ENCODE measurements around the gene WWOX. TPM values are rescaled to one million over a fixed set of nuclear protein-coding genes. Genes with fewer than 3 reads are reported as not detected.

WWOX gene
- total RNA-seq, 5 donors from 2014 or later (not counting 1 experiment from before 2014, with no cell fraction given): 21.2 to 26.0 (median 22.6) TPM

DNA sequence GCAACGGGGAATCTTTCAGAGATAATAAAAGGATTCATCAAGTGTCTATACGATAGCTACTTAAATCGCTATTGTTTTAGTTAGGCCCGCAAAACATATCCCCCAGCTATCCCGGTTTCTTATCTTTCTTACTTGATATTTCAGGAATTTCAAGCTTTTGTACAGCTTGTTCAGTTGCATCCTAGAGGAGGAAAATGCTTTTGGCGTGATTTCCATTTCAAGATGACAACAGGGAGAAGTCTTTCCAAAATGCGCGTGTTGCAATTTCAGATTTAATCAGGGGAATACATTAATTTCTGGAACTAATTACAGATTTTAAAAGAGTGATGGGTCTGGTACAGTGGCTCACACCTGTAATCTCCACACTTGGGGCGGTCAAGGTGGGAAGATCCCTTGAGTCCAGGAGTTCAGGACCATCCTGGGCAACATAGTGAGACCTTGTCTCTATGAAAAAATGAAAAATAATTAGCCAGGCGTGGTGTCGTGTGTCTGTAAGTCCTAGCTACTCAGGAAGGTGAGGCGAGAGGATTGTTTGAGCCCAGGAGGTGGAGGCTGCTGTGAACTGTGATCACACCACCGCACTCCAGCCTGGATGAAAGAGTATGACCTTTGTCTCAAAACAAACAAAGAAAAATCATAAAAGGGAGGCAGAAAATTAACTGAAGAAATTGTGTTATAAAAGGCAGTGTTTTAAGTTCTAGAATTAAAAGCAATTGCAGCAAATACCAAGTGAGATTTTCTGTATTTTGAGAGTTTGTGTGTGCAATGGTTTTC lies 954.9 kb downstream of the WWOX start:
- H3K4me3 ChIP-seq (ENCODE audit: control insufficient read depth in 1 of 2, extremely low read depth in 1 of 2, low read length in 1 of 2): no peak overlapping the region
- POLR2A ChIA-PET: interaction anchor here in 1 of 2 donors (0.7 kb wide), 1 partner anchor 551 kb away, joined by 4 read pairs; no protein-coding TSS in a partner anchor
- no peaks in the 10 kb centered on the region for H3K27me3 ChIP-seq (replicated peaks in 1 of 2; ENCODE audit: control insufficient read depth in 2 of 2, extremely low read depth in 1 of 2, insufficient read depth in 2 of 2, low read length in 1 of 2)
- Mint-ChIP-seq H3K36me3 (no peaks in the 10 kb centered on the region), H3K4me3 (no peak overlapping the region), H3K4me1 (no peaks in the 10 kb centered on the region), H3K27me3 (no peaks in the 10 kb centered on the region), H3K9me3 (peaks cover 0 to 3% (median 0%) of the 10 kb centered on the region in 3 donors), H3K27ac (no peak overlapping the region)
- H3K4me1 ChIP-seq (ENCODE audit: control insufficient read depth in 1 of 2, extremely low read depth in 1 of 2, insufficient read depth in 2 of 2, low read length in 2 of 2): no peaks in the 10 kb centered on the region
- CTCF ChIA-PET: interaction anchor here in 1 of 2 donors (0.9 kb wide), 1 partner anchor 121 kb away, joined by 4 read pairs; no protein-coding TSS in a partner anchor
- H3K27ac ChIP-seq (ENCODE audit: low read length): no peak overlapping the region
- WGBS (ENCODE audit: insufficient coverage): 90% methylated on average over 2 of the region's 13 CpGs
- no peak for DNase-seq
- no peak for ATAC-seq (replicated peaks in 1 of 4)
- no peaks in the 10 kb centered on the region for H3K9me3 ChIP-seq
- no peaks in the 10 kb centered on the region for H3K36me3 ChIP-seq (ENCODE audit: control insufficient read depth in 2 of 2, extremely low read depth in 1 of 2, insufficient read depth in 1 of 2, low read length in 1 of 2)

DNA sequence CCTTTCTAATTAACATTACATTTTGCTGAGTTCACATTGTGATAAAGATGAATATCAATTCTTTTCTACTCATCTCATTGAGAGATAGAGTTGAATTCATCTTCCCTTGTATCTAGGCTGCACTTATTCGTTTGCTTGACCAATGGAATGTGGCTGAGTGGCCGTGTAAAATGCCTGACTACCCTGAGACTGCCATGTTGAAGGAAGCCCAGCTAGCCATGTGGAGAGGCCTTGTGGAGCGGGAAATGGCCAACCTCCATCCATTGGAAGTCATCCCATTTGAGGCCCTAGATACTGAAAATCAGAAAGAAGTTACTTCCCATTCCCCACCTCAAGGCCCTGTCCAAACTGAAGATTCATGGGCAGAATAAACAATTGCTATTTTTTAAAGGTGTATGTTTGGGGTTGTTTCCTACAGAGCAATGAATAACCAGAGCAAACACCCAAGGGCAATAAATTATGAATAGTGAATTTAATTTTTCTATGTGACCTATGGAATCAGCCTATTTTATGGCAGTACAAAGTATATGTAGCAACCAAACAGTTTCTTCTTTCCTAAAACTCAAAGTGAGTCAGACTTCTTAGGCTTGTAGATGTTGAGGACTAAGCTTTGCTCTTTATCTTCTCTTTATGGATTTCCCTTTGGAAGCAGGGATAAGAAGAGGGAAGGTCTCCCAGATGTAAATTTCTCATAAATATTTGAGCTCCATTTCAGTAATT lies 956.0 kb downstream of the WWOX start:
- no peaks in the 10 kb centered on the region for H3K4me1 Mint-ChIP-seq
- WGBS (ENCODE audit: insufficient coverage): 92% methylated on average over 3 of the region's 3 CpGs
- no peak overlapping the region for H3K4me3 Mint-ChIP-seq
- DNase-seq (no peak), ATAC-seq (replicated peaks in 1 of 4) (no peak)
- CTCF ChIA-PET: no interaction called here
- H3K27me3 Mint-ChIP-seq: no peaks in the 10 kb centered on the region
- POLR2A ChIA-PET: no interaction called here
- no peaks in the 10 kb centered on the region for H3K36me3 Mint-ChIP-seq
- no peaks in the 10 kb centered on the region for H3K36me3 ChIP-seq (ENCODE audit: control insufficient read depth in 2 of 2, extremely low read depth in 1 of 2, insufficient read depth in 1 of 2, low read length in 1 of 2)
- no peak overlapping the region for H3K27ac ChIP-seq (ENCODE audit: low read length)
- H3K4me1 ChIP-seq (ENCODE audit: control insufficient read depth in 1 of 2, extremely low read depth in 1 of 2, insufficient read depth in 2 of 2, low read length in 2 of 2): no peaks in the 10 kb centered on the region
- H3K9me3 Mint-ChIP-seq: peaks cover 0 to 3% (median 0%) of the 10 kb centered on the region in 3 donors
- no peak overlapping the region for H3K4me3 ChIP-seq (ENCODE audit: control insufficient read depth in 1 of 2, extremely low read depth in 1 of 2, low read length in 1 of 2)
- no peaks in the 10 kb centered on the region for H3K27me3 ChIP-seq (replicated peaks in 1 of 2; ENCODE audit: control insufficient read depth in 2 of 2, extremely low read depth in 1 of 2, insufficient read depth in 2 of 2, low read length in 1 of 2)
- no peak overlapping the region for H3K27ac Mint-ChIP-seq
- H3K9me3 ChIP-seq: no peaks in the 10 kb centered on the region

DNA sequence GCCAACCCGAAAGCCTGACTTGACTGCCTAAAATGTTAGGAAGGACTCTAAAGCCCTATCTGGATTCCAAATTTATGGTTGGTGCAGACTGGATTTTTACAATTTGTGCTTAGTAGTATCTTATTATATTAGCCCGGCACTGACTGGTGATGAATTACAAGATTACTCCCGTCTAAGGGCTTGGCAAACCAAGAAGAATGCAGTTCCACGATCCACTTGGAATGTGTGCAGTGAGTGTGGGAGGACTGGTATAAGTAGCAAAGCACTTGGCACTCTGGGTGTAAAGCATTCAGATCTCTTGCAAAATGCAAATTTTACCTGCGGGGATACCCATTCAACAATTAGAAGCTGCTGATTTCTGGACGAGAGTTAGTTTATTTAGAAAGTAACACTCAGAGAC lies 961.7 kb downstream of the WWOX start:
- ATAC-seq (replicated peaks in 1 of 4) (no peak), DNase-seq (no peak)
- 89% methylated on average over 5 of the region's 6 CpGs for WGBS (ENCODE audit: insufficient coverage)
- POLR2A ChIA-PET: no interaction called here
- Mint-ChIP-seq H3K4me1 (no peaks in the 10 kb centered on the region), H3K27ac (no peak overlapping the region), H3K9me3 (no peaks in the 10 kb centered on the region), H3K36me3 (no peaks in the 10 kb centered on the region), H3K27me3 (peaks cover 0 to 1% of the 10 kb centered on the region in 2 donors), H3K4me3 (no peak overlapping the region)
- H3K27ac ChIP-seq (ENCODE audit: low read length): no peak overlapping the region
- CTCF ChIA-PET: no interaction called here
- no peaks in the 10 kb centered on the region for H3K9me3 ChIP-seq
- H3K27me3 ChIP-seq (replicated peaks in 1 of 2; ENCODE audit: control insufficient read depth in 2 of 2, extremely low read depth in 1 of 2, insufficient read depth in 2 of 2, low read length in 1 of 2): no peaks in the 10 kb centered on the region
- H3K4me3 ChIP-seq (ENCODE audit: control insufficient read depth in 1 of 2, extremely low read depth in 1 of 2, low read length in 1 of 2): no peak overlapping the region
- no peaks in the 10 kb centered on the region for H3K36me3 ChIP-seq (ENCODE audit: control insufficient read depth in 2 of 2, extremely low read depth in 1 of 2, insufficient read depth in 1 of 2, low read length in 1 of 2)
- H3K4me1 ChIP-seq (ENCODE audit: control insufficient read depth in 1 of 2, extremely low read depth in 1 of 2, insufficient read depth in 2 of 2, low read length in 2 of 2): no peaks in the 10 kb centered on the region

DNA sequence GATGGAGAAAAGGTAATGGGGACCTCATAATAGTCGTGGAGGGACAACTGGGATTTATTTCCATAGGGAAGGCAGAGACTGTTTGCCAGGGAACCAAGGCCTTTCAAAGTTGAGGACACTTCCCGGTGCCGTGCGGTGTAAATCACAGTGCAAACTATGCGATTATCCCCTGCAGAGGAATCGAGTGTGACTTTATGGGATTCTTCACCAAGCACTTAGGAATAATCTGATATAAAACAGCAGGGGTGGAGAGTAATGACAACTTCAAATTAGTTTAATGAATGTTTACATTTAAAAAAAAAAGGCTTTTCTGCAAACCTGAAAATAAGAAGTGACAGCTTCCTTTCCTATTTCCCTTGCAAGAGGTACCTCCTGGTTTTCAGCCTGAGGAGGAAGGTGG lies 962.9 kb downstream of the WWOX start:
- Histone ChIP-seq H3K4me1 (ENCODE audit: control insufficient read depth in 1 of 2, extremely low read depth in 1 of 2, insufficient read depth in 2 of 2, low read length in 2 of 2) (no peaks in the 10 kb centered on the region), H3K27me3 (replicated peaks in 1 of 2; ENCODE audit: control insufficient read depth in 2 of 2, extremely low read depth in 1 of 2, insufficient read depth in 2 of 2, low read length in 1 of 2) (no peaks in the 10 kb centered on the region), H3K27ac (ENCODE audit: low read length) (no peak overlapping the region), H3K9me3 (no peaks in the 10 kb centered on the region), H3K36me3 (ENCODE audit: control insufficient read depth in 2 of 2, extremely low read depth in 1 of 2, insufficient read depth in 1 of 2, low read length in 1 of 2) (no peaks in the 10 kb centered on the region), H3K4me3 (ENCODE audit: control insufficient read depth in 1 of 2, extremely low read depth in 1 of 2, low read length in 1 of 2) (no peak overlapping the region)
- CTCF ChIA-PET: no interaction called here
- DNase-seq (no peak), ATAC-seq (replicated peaks in 1 of 4) (no peak)
- Mint-ChIP-seq H3K27me3 (peaks cover 0 to 1% of the 10 kb centered on the region in 2 donors), H3K4me1 (no peaks in the 10 kb centered on the region), H3K36me3 (no peaks in the 10 kb centered on the region), H3K4me3 (no peak overlapping the region), H3K27ac (no peak overlapping the region), H3K9me3 (no peaks in the 10 kb centered on the region)
- 36% methylated on average over 1 of the region's 6 CpGs for WGBS (ENCODE audit: insufficient coverage)
- POLR2A ChIA-PET: no interaction called here

DNA sequence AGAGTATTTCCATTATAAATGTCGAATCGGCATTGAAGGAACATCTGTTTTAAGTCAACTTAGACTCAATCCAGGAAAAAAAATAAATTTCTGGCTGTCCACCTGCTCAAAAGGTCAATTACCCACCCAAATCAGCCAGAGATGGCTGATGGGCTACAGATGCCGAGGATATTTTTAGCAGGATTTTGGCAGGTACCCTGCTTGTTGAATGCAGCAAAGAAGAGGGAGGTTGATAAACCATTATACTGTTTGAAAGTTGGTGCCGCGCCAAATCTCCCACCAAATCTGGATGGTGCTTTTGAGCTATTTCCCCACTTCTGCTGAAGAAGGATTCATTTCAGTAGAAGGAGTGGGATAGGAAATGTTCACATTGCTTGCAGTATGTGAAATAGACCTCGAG lies 963.4 kb downstream of the WWOX start:
- H3K4me3 Mint-ChIP-seq: no peak overlapping the region
- POLR2A ChIA-PET: no interaction called here
- CTCF ChIA-PET: no interaction called here
- Histone ChIP-seq H3K27me3 (replicated peaks in 1 of 2; ENCODE audit: control insufficient read depth in 2 of 2, extremely low read depth in 1 of 2, insufficient read depth in 2 of 2, low read length in 1 of 2) (no peaks in the 10 kb centered on the region), H3K27ac (ENCODE audit: low read length) (no peak overlapping the region), H3K9me3 (no peaks in the 10 kb centered on the region), H3K36me3 (ENCODE audit: control insufficient read depth in 2 of 2, extremely low read depth in 1 of 2, insufficient read depth in 1 of 2, low read length in 1 of 2) (no peaks in the 10 kb centered on the region), H3K4me1 (ENCODE audit: control insufficient read depth in 1 of 2, extremely low read depth in 1 of 2, insufficient read depth in 2 of 2, low read length in 2 of 2) (no peaks in the 10 kb centered on the region), H3K4me3 (ENCODE audit: control insufficient read depth in 1 of 2, extremely low read depth in 1 of 2, low read length in 1 of 2) (no peak overlapping the region)
- no peaks in the 10 kb centered on the region for H3K36me3 Mint-ChIP-seq
- no peaks in the 10 kb centered on the region for H3K9me3 Mint-ChIP-seq
- ATAC-seq (replicated peaks in 1 of 4) (no peak), DNase-seq (no peak)
- 92% methylated on average over 3 of the region's 6 CpGs for WGBS (ENCODE audit: insufficient coverage)
- H3K4me1 Mint-ChIP-seq: no peaks in the 10 kb centered on the region
- H3K27me3 Mint-ChIP-seq: peaks cover 0 to 1% of the 10 kb centered on the region in 2 donors
- H3K27ac Mint-ChIP-seq: no peak overlapping the region

DNA sequence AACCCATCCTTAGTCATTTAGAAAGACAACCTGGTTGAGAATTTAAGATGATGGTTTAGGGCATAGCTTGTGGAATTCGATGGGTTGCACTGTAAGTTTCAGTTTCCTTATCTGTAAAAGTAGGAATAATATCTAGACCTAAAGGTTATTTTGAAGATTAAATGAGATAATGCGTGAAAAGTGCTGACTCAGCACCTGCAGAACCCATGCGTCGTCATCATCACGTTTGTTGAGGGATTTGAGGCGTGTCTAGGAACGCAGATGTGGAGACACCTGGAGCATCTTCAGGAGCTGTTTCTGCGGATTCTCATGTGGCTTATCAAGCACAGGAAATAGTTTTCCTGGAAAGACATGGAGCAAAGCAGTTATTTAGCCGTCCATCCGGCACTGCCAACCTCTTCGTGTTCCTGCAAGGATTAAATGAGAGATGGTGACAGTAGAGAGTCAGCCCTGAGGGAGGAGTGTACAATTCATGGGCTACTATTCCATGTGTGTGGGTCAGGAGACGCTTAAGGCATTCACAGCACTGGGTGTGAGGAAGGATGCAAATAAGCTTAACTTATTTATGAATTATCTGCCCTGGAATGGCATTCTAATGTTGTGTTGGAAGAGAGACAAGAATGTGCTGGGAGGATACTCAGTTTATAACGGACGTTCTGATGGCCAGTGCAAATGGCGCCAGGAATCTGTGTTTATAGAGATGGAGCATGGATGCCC lies 965.0 kb downstream of the WWOX start:
- H3K27me3 Mint-ChIP-seq: peaks cover 0 to 1% of the 10 kb centered on the region in 2 donors
- WGBS (ENCODE audit: insufficient coverage): 85% methylated on average over 14 of the region's 15 CpGs
- ChIA-PET POLR2A (no interaction called here), CTCF (interaction anchor here in 1 of 2 donors (0.6 kb wide), 1 partner anchor 783 kb away, joined by 8 read pairs; no protein-coding TSS in a partner anchor)
- H3K36me3 Mint-ChIP-seq: no peaks in the 10 kb centered on the region
- ATAC-seq (replicated peaks in 1 of 4) (no peak), DNase-seq (no peak)
- Histone ChIP-seq H3K9me3 (no peaks in the 10 kb centered on the region), H3K36me3 (ENCODE audit: control insufficient read depth in 2 of 2, extremely low read depth in 1 of 2, insufficient read depth in 1 of 2, low read length in 1 of 2) (no peaks in the 10 kb centered on the region), H3K27me3 (replicated peaks in 1 of 2; ENCODE audit: control insufficient read depth in 2 of 2, extremely low read depth in 1 of 2, insufficient read depth in 2 of 2, low read length in 1 of 2) (no peaks in the 10 kb centered on the region), H3K27ac (ENCODE audit: low read length) (no peak overlapping the region), H3K4me1 (ENCODE audit: control insufficient read depth in 1 of 2, extremely low read depth in 1 of 2, insufficient read depth in 2 of 2, low read length in 2 of 2) (no peaks in the 10 kb centered on the region), H3K4me3 (ENCODE audit: control insufficient read depth in 1 of 2, extremely low read depth in 1 of 2, low read length in 1 of 2) (no peak overlapping the region)
- H3K27ac Mint-ChIP-seq: no peak overlapping the region
- H3K4me3 Mint-ChIP-seq: no peak overlapping the region
- H3K9me3 Mint-ChIP-seq: no peaks in the 10 kb centered on the region
- no peaks in the 10 kb centered on the region for H3K4me1 Mint-ChIP-seq
